NT2/D1 (cell line): ENCODE data around the gene SLC46A3.

Experiments used
- DNase-seq: peaks from one replicate; pipeline ENCODE4 v3.0.0-alpha.2; 2011; ENCODE audit warnings: low read depth, low spot score
- H3K27me3 ChIP-seq: 2 replicates; pipeline ENCODE4 v1.6.0; 2011; ENCODE audit warnings: mild to moderate bottlenecking; ENCODE audit not compliant: insufficient read length, insufficient read depth
- H3K36me3 ChIP-seq: 2 replicates; pipeline ENCODE4 v1.6.1; 2011; ENCODE audit warnings: mild to moderate bottlenecking, low read length, mixed read lengths; ENCODE audit not compliant: insufficient read depth, insufficient read length
- H3K4me1 ChIP-seq: 2 replicates; pipeline ENCODE4 v1.5.1; 2011; ENCODE audit not compliant: insufficient read depth, insufficient read length
- H3K4me3 ChIP-seq: 2 replicates; pipeline ENCODE4 v1.5.1; 2011; ENCODE audit warnings: low read depth; ENCODE audit not compliant: insufficient read length
- H3K9ac ChIP-seq: 2 replicates; pipeline ENCODE4 v1.6.0; 2011; ENCODE audit warnings: low read depth; ENCODE audit not compliant: insufficient read length
- H3K9me3 ChIP-seq: 2 replicates; pipeline ENCODE4 v1.5.1; 2011; ENCODE audit warnings: mild to moderate bottlenecking, low read length; ENCODE audit not compliant: insufficient read depth
- SUZ12 ChIP-seq: IDR thresholded peaks from 2 replicates; pipeline ENCODE4 v1.6.1; 2011; ENCODE audit not compliant: insufficient read length, insufficient read depth; ENCODE audit errors: extremely low read depth
- YY1 ChIP-seq: IDR thresholded peaks from 2 replicates; pipeline ENCODE4 v1.6.1; 2011; ENCODE audit not compliant: insufficient read length, insufficient read depth
- ZNF274 ChIP-seq: IDR thresholded peaks from 2 replicates; pipeline ENCODE4 v1.6.1; 2011; ENCODE audit warnings: mild to moderate bottlenecking, low read depth, low read length

Gene SLC46A3

DNA sequence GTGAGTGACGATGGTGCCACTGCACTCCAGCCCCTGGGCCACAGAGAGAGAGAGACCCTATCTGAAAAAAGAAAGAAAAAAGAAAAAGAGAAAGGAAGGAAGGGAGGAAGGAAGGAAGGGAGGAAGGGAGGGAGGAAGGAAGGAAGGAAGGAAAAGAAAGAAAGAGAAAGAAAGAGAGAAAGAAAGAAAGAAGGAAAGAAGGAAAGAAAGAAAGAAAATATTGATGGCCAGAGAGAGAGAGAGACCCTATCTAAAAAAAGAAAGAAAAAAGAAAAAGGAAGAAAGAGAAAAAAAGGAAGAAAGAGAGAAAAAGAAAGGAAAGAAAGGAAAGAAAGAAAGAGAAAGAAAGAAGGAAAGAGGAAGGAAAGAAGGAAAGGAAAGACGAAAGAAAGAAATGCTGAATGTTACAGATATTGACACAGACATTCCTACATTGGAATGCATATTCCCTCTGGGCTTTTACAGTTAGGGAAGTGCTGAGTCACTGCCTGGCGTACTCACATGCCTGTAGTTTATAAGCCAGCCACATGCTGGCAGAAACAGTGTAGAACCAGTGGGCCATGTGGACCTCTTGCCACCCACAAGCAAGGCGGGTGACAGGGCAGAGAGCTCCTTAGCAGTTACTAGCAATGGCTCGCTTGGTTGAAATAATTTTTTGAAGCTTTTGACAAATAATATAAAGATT, 34.6 kb upstream of the SLC46A3 start:
- no peak overlapping the region for H3K9ac ChIP-seq

DNA sequence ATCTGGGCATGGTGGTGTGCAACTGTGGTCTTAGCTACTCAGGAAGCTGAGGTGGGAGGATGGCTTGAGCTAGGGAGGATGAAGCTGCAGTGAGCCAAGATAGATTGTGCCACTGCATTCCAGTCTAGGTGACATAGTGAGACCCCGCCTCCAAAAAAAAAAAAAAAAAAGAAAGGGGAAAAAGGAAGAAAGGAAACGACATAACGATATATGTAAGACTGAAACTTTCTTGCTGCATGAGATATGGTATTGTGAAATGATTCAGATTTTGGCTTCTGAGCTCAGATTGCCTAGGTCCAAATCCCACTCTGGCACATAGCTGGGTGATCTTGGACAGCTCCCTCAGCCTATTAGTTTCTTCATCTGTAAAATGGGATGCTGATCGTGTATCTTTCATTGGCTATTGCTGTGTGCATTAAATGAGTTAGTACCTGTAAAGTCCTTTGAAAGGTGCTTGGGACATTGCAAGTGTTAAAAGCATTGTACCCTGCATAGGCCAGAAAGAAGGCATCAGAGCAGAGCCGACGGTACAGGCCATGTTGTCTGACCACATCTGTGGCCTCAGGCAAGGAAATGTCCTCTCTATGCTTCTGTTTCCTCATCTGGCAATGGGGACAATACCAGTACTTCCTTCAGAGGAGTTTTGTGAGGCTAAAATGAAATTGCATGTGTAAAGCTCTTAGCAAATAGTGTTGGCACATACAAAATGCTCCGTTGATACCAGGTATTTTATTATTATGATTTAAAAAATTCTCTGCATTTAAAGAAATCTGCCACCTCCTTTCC, 32.6 kb upstream of the SLC46A3 start:
- peaks cover 17% of the 10 kb centered on the region; the same call in 1 of the 2 replicates for H3K9me3 ChIP-seq
- H3K9ac ChIP-seq, result no peak overlapping the region
- TF ChIP-seq YY1, result no peak
- H3K36me3 ChIP-seq, result no peaks in the 10 kb centered on the region
- no peak overlapping the region for H3K4me3 ChIP-seq
- DNase-seq, result no peak
- H3K4me1 ChIP-seq, result peaks cover 2% of the 10 kb centered on the region
- H3K27me3 ChIP-seq, result no peaks in the 10 kb centered on the region

More for the DNA sequence above, 34.6 kb upstream of the SLC46A3 start:
- peak; percentile 54 for DNase-seq
- Histone ChIP-seq H3K36me3 (no peaks in the 10 kb centered on the region), H3K4me3 (no peak overlapping the region), H3K27me3 (no peaks in the 10 kb centered on the region), H3K9me3 (peaks cover 20% of the 10 kb centered on the region; the same call in 1 of the 2 replicates), H3K4me1 (peaks cover 2% of the 10 kb centered on the region)
- no peak for TF ChIP-seq YY1
- TF ChIP-seq SUZ12, result no peak
- TF ChIP-seq ZNF274, result no peak

DNA sequence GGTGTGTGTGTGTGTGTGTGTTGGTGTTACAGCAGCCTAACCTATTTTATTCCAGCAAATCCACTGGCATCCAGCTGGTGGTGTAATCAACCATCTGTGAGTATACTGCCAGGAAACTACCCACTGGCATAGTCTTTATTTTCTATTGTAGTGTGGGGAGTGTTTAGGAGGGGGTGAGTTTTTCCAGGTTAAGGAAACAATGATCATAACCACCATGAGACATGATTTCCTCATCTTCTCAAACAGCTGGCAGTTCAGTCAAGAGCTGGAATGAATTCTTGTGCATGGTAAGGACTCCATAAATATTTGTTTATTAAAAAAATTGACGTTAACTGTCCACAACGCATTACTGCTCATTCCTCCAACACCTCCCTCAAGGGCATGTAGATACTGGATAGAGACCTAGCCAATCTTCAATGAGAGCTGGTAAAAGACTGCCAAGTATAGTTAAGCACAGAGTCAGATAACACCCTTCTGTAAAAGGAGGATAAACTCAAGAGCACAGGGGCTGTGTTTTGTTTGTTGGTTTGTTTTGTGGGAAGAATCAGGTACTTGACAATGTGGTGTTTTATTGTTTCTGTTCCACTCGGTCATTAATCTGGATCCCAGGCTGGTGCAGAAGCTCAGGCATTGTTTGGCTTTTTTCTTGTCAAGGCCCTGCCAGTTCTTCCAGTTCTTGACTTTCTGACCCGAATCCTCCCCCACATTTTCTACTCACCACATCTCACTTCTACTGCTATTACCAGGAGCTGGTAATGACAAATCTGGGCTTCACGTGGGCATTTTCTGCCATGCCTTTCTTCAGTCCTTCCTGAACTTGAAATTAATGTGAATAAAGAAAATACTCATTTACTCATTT, 31.6 kb upstream of the SLC46A3 start:
- Histone ChIP-seq H3K27me3 (no peaks in the 10 kb centered on the region), H3K4me3 (no peak overlapping the region), H3K9ac (no peak overlapping the region), H3K36me3 (no peaks in the 10 kb centered on the region), H3K9me3 (peaks cover 17% of the 10 kb centered on the region; the same call in 1 of the 2 replicates), H3K4me1 (peaks cover 2% of the 10 kb centered on the region)
- TF ChIP-seq ZNF274 (no peak), YY1 (no peak), SUZ12 (no peak)
- no peak for DNase-seq

DNA sequence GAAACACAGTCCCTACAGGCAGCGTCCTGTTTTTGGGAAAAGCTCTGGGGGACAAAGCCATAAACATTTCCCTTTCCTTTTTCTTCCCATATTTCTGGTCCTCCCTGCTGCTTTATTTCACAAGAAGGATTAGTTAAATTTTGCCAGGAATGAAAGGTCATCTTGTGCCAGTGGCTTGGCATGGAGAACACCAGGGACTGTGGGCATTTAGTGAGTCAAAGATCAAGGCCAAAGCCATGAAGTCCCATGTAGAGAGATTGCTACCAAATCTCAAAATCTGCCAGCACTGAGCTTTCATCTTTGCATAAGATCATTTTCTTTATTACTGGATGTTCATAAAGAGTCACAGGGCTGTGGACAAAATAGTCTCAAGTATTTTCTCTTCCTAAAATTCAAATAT, 29.1 kb upstream of the SLC46A3 start:
- H3K9me3 ChIP-seq, result peaks cover 3% of the 10 kb centered on the region; the same call in 1 of the 2 replicates
- no peak for TF ChIP-seq ZNF274
- no peak for TF ChIP-seq SUZ12
- TF ChIP-seq YY1, result no peak
- H3K36me3 ChIP-seq, result no peaks in the 10 kb centered on the region
- H3K27me3 ChIP-seq, result no peaks in the 10 kb centered on the region
- no peak for DNase-seq
- no peak overlapping the region for H3K4me3 ChIP-seq
- H3K4me1 ChIP-seq, result peaks cover 1% of the 10 kb centered on the region
- no peak overlapping the region for H3K9ac ChIP-seq

DNA sequence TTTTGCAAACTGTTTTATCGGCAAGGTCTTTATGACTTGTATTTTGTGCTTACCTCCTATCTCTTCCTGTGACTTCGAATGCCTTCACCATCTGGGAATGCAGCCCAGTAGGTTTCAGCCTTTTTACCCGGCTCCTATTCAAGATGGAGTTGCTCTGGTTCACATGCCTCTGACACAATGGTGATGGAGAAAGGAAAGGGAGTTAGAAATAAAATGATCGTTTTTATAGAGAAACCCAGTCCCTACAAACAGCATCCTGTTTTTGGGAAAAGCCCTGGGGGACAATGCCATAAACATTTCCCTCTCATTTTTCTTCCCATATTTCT, 27.5 kb upstream of the SLC46A3 start:
- Histone ChIP-seq H3K4me1 (peaks cover 1% of the 10 kb centered on the region), H3K36me3 (no peaks in the 10 kb centered on the region), H3K27me3 (no peaks in the 10 kb centered on the region), H3K4me3 (no peak overlapping the region), H3K9ac (no peak overlapping the region), H3K9me3 (no peaks in the 10 kb centered on the region; the same call in 1 of the 2 replicates)
- DNase-seq, result no peak
- TF ChIP-seq SUZ12 (no peak), YY1 (no peak), ZNF274 (no peak)

DNA sequence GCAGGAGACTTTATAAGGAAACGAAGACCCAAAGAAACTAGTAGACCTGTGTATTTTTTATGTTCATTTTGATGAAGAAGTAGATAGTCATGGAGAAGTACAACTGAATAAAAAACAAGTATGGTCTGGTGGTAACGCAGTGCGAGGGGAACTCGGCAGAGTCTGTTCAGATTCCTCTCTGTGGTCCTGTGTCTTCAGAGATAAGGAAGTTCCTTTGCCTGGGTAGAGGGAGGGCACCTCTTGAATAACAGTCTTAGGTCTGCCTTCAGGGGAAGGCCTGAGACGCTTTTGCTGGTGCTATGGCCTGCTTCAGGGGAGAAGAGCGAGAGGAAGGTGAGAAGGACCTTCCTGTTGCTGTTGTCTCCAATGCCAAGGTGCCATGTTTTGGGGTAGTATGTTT, 25.9 kb upstream of the SLC46A3 start:
- Histone ChIP-seq H3K4me3 (no peak overlapping the region), H3K36me3 (no peaks in the 10 kb centered on the region), H3K9ac (no peak overlapping the region), H3K27me3 (no peaks in the 10 kb centered on the region), H3K4me1 (peaks cover 1% of the 10 kb centered on the region), H3K9me3 (no peaks in the 10 kb centered on the region; the same call in 1 of the 2 replicates)
- no peak for TF ChIP-seq YY1
- TF ChIP-seq ZNF274, result no peak
- TF ChIP-seq SUZ12, result no peak
- DNase-seq, result no peak
